UCSD-AML1 (cell line): ENCODE data around the gene DOCK9.

Experiments used
- DNase-seq: peaks from one replicate; lab custom pipeline; 2025; ENCODE audit not compliant: unreplicated experiment; lab: John Stamatoyannopoulos, UW

Gene DOCK9

DNA sequence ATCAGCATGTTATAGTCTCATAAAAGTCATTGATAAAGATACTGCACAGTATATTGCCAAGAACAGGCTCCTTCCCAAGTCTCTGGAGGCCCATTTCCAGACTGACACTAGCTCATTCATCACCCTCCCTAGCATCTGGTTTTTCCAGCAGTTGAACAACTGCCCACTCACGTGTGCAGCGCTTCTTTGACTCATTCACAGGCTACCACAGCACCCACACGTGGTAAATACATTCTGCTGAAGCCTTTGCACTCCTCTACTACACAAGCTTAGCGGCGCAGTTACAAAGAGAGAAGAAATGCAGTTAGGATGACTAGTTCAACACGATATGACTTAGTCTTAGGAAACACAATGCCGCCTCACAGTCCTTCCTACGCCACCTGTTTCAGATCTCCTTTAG, 87.7 kb downstream of the DOCK9 start:
- DNase-seq = no peak

DNA sequence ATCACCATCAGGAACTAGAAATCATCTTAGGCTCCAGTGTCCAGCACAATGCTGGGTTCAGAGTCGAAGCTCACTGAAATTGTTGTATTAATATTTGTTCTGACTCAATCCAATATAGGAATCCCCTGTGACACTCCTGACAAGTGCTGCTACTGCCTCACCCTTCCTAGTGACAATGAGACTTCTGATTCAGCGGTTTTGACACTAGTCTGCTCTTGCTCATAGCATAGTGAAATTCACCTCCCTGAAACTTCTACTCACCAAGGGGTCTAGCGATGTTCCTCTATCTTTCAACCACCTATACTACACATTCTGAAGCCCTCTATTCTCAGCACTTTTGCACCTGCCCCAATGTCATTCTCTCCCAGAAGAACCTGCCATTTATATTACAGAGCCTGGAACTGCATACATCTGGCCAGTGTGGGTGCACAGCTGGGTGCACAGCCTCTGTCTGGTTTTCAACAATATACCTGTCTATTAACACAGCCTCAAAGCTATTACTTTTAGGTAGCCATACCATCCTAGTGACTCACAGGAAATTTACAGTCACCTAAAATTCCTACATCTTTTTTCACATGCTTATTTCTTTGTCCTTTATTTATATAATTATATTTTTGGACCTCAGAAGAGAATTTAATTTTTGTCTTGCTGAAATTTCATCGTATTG, 88.3 kb downstream of the DOCK9 start:
- no peak for DNase-seq

- no peak for DNase-seq
Observed at GRCh38 chr13:98888890-98889279, 89.0 kb downstream of the DOCK9 start.

DNA sequence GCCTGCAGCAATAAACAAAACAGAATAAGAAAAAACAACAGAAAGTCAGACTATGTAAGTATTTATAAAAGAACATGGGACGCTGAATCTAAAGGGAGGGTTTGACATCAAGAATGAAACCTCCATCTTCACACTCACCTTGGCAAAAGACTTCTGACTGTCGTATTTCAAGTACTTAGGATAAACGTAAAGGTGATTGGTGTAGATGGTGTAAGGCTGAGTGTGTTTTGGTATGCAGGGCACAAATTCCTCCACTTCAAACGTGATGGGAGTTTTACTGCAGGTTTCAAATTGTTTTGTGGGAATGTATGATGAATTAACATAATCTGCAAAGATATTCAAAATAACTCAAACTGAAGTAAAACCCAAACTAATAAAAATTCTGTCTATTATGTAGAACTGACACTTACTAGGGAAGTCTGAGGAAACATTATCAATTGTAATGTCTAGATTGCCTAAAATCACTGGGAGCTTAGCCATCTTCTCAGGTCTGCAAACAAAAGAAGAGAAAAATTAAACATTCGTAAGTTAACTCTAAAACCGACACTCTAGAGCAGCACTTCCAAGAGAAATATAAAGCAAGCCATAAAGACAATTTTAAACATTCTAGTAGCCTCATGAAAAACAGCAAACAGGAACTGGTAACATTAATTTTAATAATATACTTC, 89.5 kb downstream of the DOCK9 start:
- DNase-seq = no peak

- DNase-seq = no peak
Observed at GRCh38 chr13:98886587-98887230, 91.2 kb downstream of the DOCK9 start.

DNA sequence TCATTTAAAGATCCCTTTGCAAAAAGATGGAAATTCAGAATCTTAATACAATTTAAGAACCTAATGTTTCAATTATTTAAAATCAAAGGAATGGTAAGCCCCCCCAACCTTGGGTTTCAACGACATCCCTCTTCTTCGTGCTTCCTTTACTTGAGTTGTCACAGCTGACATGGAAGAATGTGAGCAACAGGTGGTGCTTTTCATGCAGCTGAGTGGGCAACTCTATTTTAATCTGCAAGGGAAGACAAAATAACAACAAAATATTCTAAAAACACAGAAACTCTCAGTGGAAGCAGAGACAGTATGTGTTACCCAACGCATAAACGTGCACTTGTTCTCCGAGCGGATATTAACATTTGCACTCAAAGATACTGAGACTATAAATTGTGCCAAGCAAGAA, 92.3 kb downstream of the DOCK9 start:
- DNase-seq = no peak

GRCh38 chr13:98883998-98884397, 93.9 kb downstream of the DOCK9 start:
- no peak for DNase-seq

- no peak for DNase-seq
Observed at GRCh38 chr13:98881390-98881789, 96.5 kb downstream of the DOCK9 start.

- no peak for DNase-seq
Observed at GRCh38 chr13:98880677-98881076, 97.2 kb downstream of the DOCK9 start.

DNA sequence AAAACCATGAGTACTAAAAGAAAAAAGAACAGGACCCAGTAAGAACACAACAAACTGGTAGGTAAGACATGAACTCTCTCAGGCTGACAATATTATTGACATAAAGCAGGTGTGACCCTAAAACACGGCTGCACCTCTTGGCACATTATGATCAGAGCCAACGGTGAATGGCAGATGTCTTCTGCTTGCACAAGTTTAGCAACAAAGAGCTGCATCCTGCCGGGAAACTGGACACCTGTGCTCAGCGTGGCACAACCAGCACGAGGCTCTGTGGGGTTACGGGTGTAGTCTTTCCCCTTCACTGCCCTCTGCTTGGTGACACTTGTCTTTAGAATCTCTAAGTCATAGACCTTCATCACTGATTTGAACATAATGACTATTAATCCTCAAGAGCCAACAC, 97.9 kb downstream of the DOCK9 start:
- no peak for DNase-seq

GRCh38 chr13:98879127-98879520, 98.7 kb downstream of the DOCK9 start:
- DNase-seq = no peak

DNA sequence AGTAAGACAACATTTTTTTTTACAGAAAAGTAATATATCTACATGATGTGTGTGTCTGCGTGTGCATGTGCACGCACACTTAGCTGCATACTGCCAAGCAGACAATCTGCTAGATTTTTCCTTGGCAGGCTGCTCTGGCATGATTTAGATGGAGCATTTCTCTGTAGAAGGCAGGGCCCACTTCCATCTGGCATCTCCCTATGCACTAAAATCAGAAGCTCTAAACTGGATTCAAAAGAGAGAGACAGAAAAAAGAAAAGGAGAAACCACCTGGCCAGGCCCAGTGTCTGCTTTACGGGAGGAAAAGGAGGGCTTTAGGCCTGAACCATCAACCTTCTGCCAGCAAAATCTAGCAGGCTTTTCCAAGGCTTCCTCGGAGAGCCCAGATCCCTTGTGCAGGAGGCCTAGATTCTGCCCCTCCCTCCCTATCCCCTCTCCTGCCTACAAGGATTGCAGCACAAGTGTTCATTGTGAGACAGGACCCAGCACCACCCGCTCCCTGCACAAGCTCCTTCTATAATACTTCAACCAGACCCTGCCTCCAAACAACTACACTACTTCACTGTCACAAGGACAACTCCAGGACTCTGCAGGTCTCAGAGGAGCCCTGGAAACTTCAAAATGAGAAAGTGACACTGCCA, 99.3 kb downstream of the DOCK9 start:
- no peak for DNase-seq

GRCh38 chr13:98877936-98878335, 99.9 kb downstream of the DOCK9 start:
- no peak for DNase-seq

- DNase-seq = no peak
Observed at GRCh38 chr13:98877466-98877865, 100.4 kb downstream of the DOCK9 start.

DNA sequence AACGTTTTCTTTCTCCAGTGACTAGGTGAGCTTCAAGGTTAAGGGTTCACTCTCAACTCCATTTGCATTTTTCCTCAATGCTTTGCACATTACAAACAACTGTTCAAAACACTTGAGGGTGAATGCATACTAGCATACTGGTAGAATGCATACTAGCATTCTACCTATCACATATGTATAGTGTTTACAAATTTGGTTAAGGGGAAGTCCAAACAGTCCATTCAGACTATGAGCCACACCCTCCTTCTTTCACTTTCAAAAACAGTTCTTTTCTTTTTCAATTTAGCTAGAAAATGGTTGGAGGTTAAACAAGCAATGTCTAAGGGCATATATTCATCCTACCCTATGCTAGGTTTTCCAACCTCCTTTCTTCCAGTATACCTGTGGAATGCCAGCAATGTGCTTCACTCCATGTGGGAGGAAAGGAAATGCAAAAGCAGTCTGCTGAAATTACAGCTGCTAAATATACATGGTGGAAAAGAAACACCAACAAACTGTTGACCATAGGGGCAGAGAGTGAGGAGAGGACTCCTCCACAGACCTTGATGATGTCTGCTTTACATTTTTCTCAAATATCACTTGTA, 102.6 kb downstream of the DOCK9 start:
- no peak for DNase-seq

GRCh38 chr13:98874029-98874397, 103.9 kb downstream of the DOCK9 start:
- no peak for DNase-seq

- no peak for DNase-seq
Observed at GRCh38 chr13:98873377-98874028, 104.4 kb downstream of the DOCK9 start.

GRCh38 chr13:98871727-98872126, 106.1 kb downstream of the DOCK9 start:
- DNase-seq = no peak

DNA sequence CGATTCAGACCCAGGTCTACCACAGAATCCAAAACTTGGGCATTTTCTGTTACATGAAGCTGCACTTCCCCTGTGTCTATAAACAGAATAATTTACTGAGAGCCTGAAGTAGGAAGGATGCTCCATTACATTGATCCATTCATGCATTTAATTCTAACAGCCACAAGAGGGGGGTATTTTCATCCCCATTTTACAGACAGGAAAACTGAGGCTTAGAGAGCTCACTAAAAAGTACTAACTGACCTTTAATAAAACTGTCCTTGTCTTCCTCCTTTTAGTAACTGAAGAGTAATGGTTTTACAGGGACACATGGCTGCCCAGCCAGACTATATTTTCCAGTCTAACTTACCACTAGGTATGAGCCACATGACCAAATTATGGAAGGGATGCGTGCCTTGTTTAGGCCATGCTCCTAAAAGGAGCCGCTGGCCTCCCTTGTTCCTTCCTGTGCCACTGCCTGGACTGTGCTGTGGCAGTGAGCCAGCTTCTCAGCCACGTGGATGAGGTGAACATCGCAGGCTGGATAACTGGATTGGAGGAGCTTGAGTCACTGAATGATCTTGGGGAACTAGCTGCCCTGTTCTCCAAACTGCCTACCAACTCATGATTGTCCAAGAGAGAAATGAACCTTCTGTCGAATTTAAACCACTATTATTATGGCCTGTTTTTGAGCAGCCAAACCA, 108.3 kb downstream of the DOCK9 start:
- DNase-seq = no peak

GRCh38 chr13:98868932-98869331, 108.9 kb downstream of the DOCK9 start:
- no peak for DNase-seq

- DNase-seq = no peak
Observed at GRCh38 chr13:98866882-98867281, 111.0 kb downstream of the DOCK9 start.
